GM12878 (cell line): ENCODE measurements around the gene KCNQ1OT1. TPM values are rescaled to one million over a fixed set of nuclear protein-coding genes. Genes with fewer than 3 reads are reported as not detected.

Experiments used
- ATAC-seq: fragments of 200-7000 bp; cut with Tn5 transposase; 3 replicates; pipeline ENCODE4 v1.9.1; 2020; ENCODE audit warnings: mild to moderate bottlenecking, moderate library complexity
- BruUV-seq: library from RNA; stranded (reverse); fragments of 400-500 nt; replicated peaks from 2 replicates; lab custom pipeline; 2021; lab: Mats Ljungman, UMichigan
- CTCF ChIA-PET: fragments of 300-600 bp; sonication (Branson Sonifier 250); formaldehyde crosslinking; extraction: SDS; loops from one replicate; lab custom pipeline; 2021; ENCODE audit warnings: inconsistent platforms; lab: Yijun Ruan, JAX
- POLR2A ChIA-PET: fragments of 350-600 bp; formaldehyde crosslinking; extraction: SDS; loops from one replicate; lab custom pipeline; 2021; ENCODE audit warnings: inconsistent platforms; lab: Charles Lee
- RAD21 ChIA-PET: fragments of 300-600 bp; sonication (Branson Sonifier 250); formaldehyde crosslinking; loops from one replicate; lab custom pipeline; 2023; ENCODE audit warnings: antibody characterized with exemption; ENCODE audit not compliant: unreplicated experiment; lab: Charles Lee
- SMC1A ChIA-PET: fragments of 300-600 bp; sonication (Branson Sonifier 250); formaldehyde crosslinking; loops from one replicate; lab custom pipeline; 2023; ENCODE audit not compliant: unreplicated experiment, uncharacterized antibody; lab: Charles Lee
- DNase-seq: peaks from one replicate; pipeline ENCODE4 v3.0.0-alpha.2; 2011; ENCODE audit warnings: low read depth, low spot score
- FAIRE-seq: peaks from 3 replicates; lab custom pipeline; 2011; peaks lifted over from hg19 to GRCh38; lab: Jason Lieb, UNC
- H2AFZ ChIP-seq: 2 replicates; pipeline ENCODE4 v1.6.0; 2011; ENCODE audit warnings: low read depth, low read length, control low read depth; ENCODE audit not compliant: control insufficient read depth
- H3K27ac ChIP-seq: 2 replicates; pipeline ENCODE4 v1.5.1; 2011; ENCODE audit warnings: control low read depth; ENCODE audit not compliant: control insufficient read depth, insufficient read depth
- H3K27me3 ChIP-seq, 2 experiments: replicated peaks in 1 of 2; 2 replicates each; pipeline versions ENCODE4 v1.6.0 to v1.6.1; 2011; ENCODE audit warnings: low read length in 1 of 2; ENCODE audit not compliant: control insufficient read depth in 2 of 2, insufficient read depth in 2 of 2
- H3K36me3 ChIP-seq, 2 experiments: 2 replicates each; pipeline ENCODE4 v1.5.1; 2011; ENCODE audit warnings: low read length in 1 of 2; ENCODE audit not compliant: control insufficient read depth in 2 of 2, insufficient read depth in 2 of 2
- H3K4me1 ChIP-seq: 2 replicates; pipeline ENCODE4 v1.6.1; 2011; ENCODE audit warnings: mild to moderate bottlenecking, low read length, moderate library complexity, mixed read lengths; ENCODE audit not compliant: control insufficient read depth, insufficient read depth
- H3K4me2 ChIP-seq: 2 replicates; pipeline ENCODE4 v1.6.0; 2011; ENCODE audit warnings: control low read depth; ENCODE audit not compliant: control insufficient read depth, insufficient read depth
- H3K4me3 ChIP-seq: fragments of 200-600 bp; sonication (generic); 2 replicates; pipeline ENCODE4 v1.5.1; 2016
- H3K79me2 ChIP-seq: 2 replicates; pipeline ENCODE4 v1.6.0; 2011; ENCODE audit warnings: low read length; ENCODE audit not compliant: control insufficient read depth, insufficient read depth
- H3K9ac ChIP-seq: 2 replicates; pipeline ENCODE4 v1.8.0; 2011; ENCODE audit warnings: low read length, control low read depth, mixed read lengths; ENCODE audit not compliant: control insufficient read depth, insufficient read depth
- H3K9me3 ChIP-seq: replicated peaks from 3 replicates; pipeline ENCODE4 v1.5.1; 2011; ENCODE audit warnings: mild to moderate bottlenecking, low read length; ENCODE audit not compliant: control insufficient read depth, insufficient read depth
- H4K20me1 ChIP-seq: 2 replicates; pipeline ENCODE4 v1.6.0; 2011; ENCODE audit not compliant: control insufficient read depth, insufficient read depth
- BACH1 ChIP-seq: fragments of 450-650 bp; IDR thresholded peaks from 2 replicates; pipeline ENCODE4 v1.6.1; 2017; ENCODE audit warnings: mild to moderate bottlenecking, borderline replicate concordance
- BHLHE40 ChIP-seq, 2 experiments: fragments of 450-650 bp in 1 of 2; IDR thresholded peaks; 2 replicates each; pipeline ENCODE4 v1.6.1; 2011 to 2017; ENCODE audit warnings: low read depth in 2 of 2, borderline replicate concordance in 1 of 2, improper control_type of control experiment in 1 of 2, low read length in 1 of 2, mild to moderate bottlenecking in 1 of 2
- CHD4 ChIP-seq: fragments of 200-600 bp; sonication (generic); IDR thresholded peaks from 2 replicates; pipeline ENCODE4 v1.6.1; 2016; ENCODE audit warnings: mild to moderate bottlenecking
- FOXM1 ChIP-seq: IDR thresholded peaks from 2 replicates; pipeline ENCODE4 v1.6.1; 2012; ENCODE audit warnings: low read depth, mild to moderate bottlenecking, inconsistent platforms, low read length, moderate library complexity
- GATAD2B ChIP-seq: fragments of 450-650 bp; conservative IDR thresholded peaks from 2 replicates; pipeline ENCODE4 v1.6.1; 2017; ENCODE audit warnings: low read depth, mild to moderate bottlenecking, moderate library complexity
- IKZF1 ChIP-seq: fragments of 450-650 bp; conservative IDR thresholded peaks from 2 replicates; pipeline ENCODE4 v1.6.1; 2017; ENCODE audit warnings: antibody characterized with exemption, mild to moderate bottlenecking
- MEF2A ChIP-seq: IDR thresholded peaks from 2 replicates; pipeline ENCODE4 v1.6.1; 2011; ENCODE audit warnings: low read depth, mild to moderate bottlenecking, low read length, moderate library complexity; ENCODE audit not compliant: insufficient read depth
- NFIC ChIP-seq: IDR thresholded peaks from 2 replicates; pipeline ENCODE4 v1.6.1; 2012; ENCODE audit warnings: low read depth, mild to moderate bottlenecking, inconsistent platforms, low read length, moderate library complexity
- NR2C1 ChIP-seq: fragments of 450-650 bp; IDR thresholded peaks from 2 replicates; pipeline ENCODE4 v1.6.1; 2017; ENCODE audit warnings: antibody characterized with exemption, mild to moderate bottlenecking, moderate library complexity
- RB1 ChIP-seq: fragments of 450-650 bp; formaldehyde crosslinking; IDR thresholded peaks from 2 replicates; pipeline ENCODE4 v1.6.1; 2017; ENCODE audit warnings: mild to moderate bottlenecking, borderline replicate concordance
- RELA ChIP-seq: fragments of 450-650 bp; IDR thresholded peaks from 2 replicates; pipeline ENCODE4 v1.8.0; 2014; ENCODE audit warnings: borderline replicate concordance; ENCODE audit not compliant: partially characterized antibody
- SRF ChIP-seq, 2 experiments: IDR thresholded peaks; 2 replicates each; pipeline ENCODE4 v1.6.1; 2011; ENCODE audit warnings: low read depth in 2 of 2, low read length in 2 of 2, mild to moderate bottlenecking in 1 of 2, moderate library complexity in 1 of 2
- TCF12 ChIP-seq: IDR thresholded peaks from 2 replicates; pipeline ENCODE4 v1.6.1; 2011; ENCODE audit warnings: low read depth, mild to moderate bottlenecking, low read length
- TCF3 ChIP-seq: IDR thresholded peaks from 2 replicates; pipeline ENCODE4 v1.6.1; 2012; ENCODE audit warnings: low read depth, mild to moderate bottlenecking, low read length, borderline replicate concordance; ENCODE audit not compliant: insufficient read depth
- TCF7 ChIP-seq: IDR thresholded peaks from 2 replicates; pipeline ENCODE4 v1.6.1; 2014; ENCODE audit warnings: antibody characterized with exemption, borderline replicate concordance
- ZNF207 ChIP-seq: fragments of 450-650 bp; IDR thresholded peaks from 2 replicates; pipeline ENCODE4 v1.6.1; 2014; ENCODE audit warnings: antibody characterized with exemption, mild to moderate bottlenecking, borderline replicate concordance
- ZNF217 ChIP-seq: fragments of 450-650 bp; IDR thresholded peaks from 2 replicates; pipeline ENCODE4 v1.6.1; 2017; ENCODE audit warnings: antibody characterized with exemption, mild to moderate bottlenecking
- ZNF622 ChIP-seq: fragments of 450-650 bp; IDR thresholded peaks from 2 replicates; pipeline ENCODE4 v1.6.1; 2017; ENCODE audit warnings: mild to moderate bottlenecking, inconsistent platforms
- WGBS: methylation state at CpG from one replicate; pipeline ENCODE4 v1.1.6; 2016; ENCODE audit warnings: low lambda C conversion rate; ENCODE audit not compliant: insufficient replicate concordance, insufficient coverage; ENCODE audit errors: missing lambda C conversion rate; 5-methylcytosine and 5-hydroxymethylcytosine counted together
- in situ Hi-C: fragments of 300-500 bp; cut with MboI; formaldehyde crosslinking; loops from 9 replicates; pipeline ENCODE4 v1.14.3; 2018; ENCODE audit warnings: mixed read lengths
- intact Hi-C: fragments of 100-400 bp; cut with micrococcal nuclease; formaldehyde crosslinking; loops from one replicate; pipeline ENCODE4 v1.14.2; 2022; ENCODE audit not compliant: unreplicated experiment
- polyA plus RNA-seq, 11 experiments: library from polyadenylated mRNA; depleted of rRNA in 4 of 11; unstranded in 6 of 11; stranded (reverse) in 5 of 11; fragments of >200 nt; fragmentation: Nextera tagmentation in 4 of 11; fragmentation: Illumina TruSeq in 1 of 11; extraction: Ambion mirVana in 4 of 11; extraction: Trizol in 1 of 11; gene quantifications; 1 replicate in 1 of 11; 2 replicates in 10 of 11; pipeline versions ENCODE4 v1.2.1 to v1.2.3, GENCODE V29; 2011 to 2016; ENCODE audit warnings: inconsistent platforms in 2 of 11, missing spikeins in 2 of 11, low read depth in 1 of 11
- total RNA-seq, 4 experiments: library from RNA; depleted of rRNA in 3 of 4; stranded (reverse); fragments of >200 nt in 3 of 4; fragmentation: Illumina TruSeq in 1 of 4; extraction: Trizol in 1 of 4; gene quantifications; 2 replicates each; pipeline versions ENCODE4 v1.2.1 to v1.2.3, GENCODE V29; 2013 to 2021
- TF ChIP-seq, protein P1 (sequence below): IDR thresholded peaks from 2 replicates; pipeline ENCODE4 v1.6.1; 2012; ENCODE audit warnings: low read length, inconsistent platforms

KCNQ1OT1 gene
- total and polyA plus RNA-seq, 10 of the 15 experiments (the other 5 are each of a cell fraction or from before 2014, with no cell fraction given) = 0.02 to 1.6 (median 0.41) TPM

- H3K9ac ChIP-seq = no peak overlapping the region
- ATAC-seq (no peak), FAIRE-seq (no peak), DNase-seq (no peak)
- in situ Hi-C loops (no loop called here), intact Hi-C loops (no loop called here)
- H3K4me3 ChIP-seq = no peak overlapping the region
- H3K4me2 ChIP-seq = no peak overlapping the region
- H3K27me3 ChIP-seq = peaks cover 2 to 3% of the 10 kb centered on the region in 2 experiments; a peak in 3 of 4 replicates
- H3K79me2 ChIP-seq = no peaks in the 10 kb centered on the region
- H3K36me3 ChIP-seq = no peaks in the 10 kb centered on the region
- no peak overlapping the region for H3K27ac ChIP-seq
- no peaks in the 10 kb centered on the region for H3K9me3 ChIP-seq
- BruUV-seq = no TSS peak
- ChIA-PET CTCF (no interaction called here), RAD21 (no interaction called here), SMC1A (no interaction called here), POLR2A (no interaction called here)
- WGBS = 27% methylated on average over 27 of the region's 27 CpGs
- TF ChIP-seq ZNF622 (no peak), BACH1 (no peak), SRF (IDR thresholded peaks at IDR 0.05; ENCODE audit: low read depth in 2 of 2, low read length in 2 of 2) (no peak), FOXM1 (no peak), ZNF217 (no peak), RELA (no peak), TCF12 (no peak), GATAD2B (no peak), IKZF1 (no peak), RB1 (no peak), ZNF207 (no peak), MEF2A (no peak), NR2C1 (no peak), TCF7 (no peak), BHLHE40 (IDR thresholded peaks at IDR 0.05; ENCODE audit: borderline replicate concordance in 1 of 2, low read depth in 2 of 2, low read length in 1 of 2) (no peak), TCF3 (no peak), NFIC (no peak), CHD4 (no peak)
- TF ChIP-seq, protein P1, sequence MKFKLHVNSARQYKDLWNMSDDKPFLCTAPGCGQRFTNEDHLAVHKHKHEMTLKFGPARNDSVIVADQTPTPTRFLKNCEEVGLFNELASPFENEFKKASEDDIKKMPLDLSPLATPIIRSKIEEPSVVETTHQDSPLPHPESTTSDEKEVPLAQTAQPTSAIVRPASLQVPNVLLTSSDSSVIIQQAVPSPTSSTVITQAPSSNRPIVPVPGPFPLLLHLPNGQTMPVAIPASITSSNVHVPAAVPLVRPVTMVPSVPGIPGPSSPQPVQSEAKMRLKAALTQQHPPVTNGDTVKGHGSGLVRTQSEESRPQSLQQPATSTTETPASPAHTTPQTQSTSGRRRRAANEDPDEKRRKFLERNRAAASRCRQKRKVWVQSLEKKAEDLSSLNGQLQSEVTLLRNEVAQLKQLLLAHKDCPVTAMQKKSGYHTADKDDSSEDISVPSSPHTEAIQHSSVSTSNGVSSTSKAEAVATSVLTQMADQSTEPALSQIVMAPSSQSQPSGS = no peak
- no peaks in the 10 kb centered on the region for H4K20me1 ChIP-seq
- no peaks in the 10 kb centered on the region for H3K4me1 ChIP-seq
- no peak overlapping the region for H2AFZ ChIP-seq
Measured at GRCh38 chr11:2721210-2721916, 21.6 kb upstream of the KCNQ1OT1 start.
